ENCODE results near the gene ERC1.
"Not testable (repeated sequence)": the region's sequence is repeated elsewhere in the genome, so short reads cannot be mapped to it uniquely, and the experiment has no call there.

ERC1 gene

GRCh38 chr12:1083151-1083888 is 92.3 kb downstream of the ERC1 start:
- FAIRE-seq = peak; percentile 89

GRCh38 chr12:1083889-1084262 is 92.9 kb downstream of the ERC1 start:
- peak; percentile 97 for FAIRE-seq

- no peak for FAIRE-seq
Measured at GRCh38 chr12:1091350-1091749, 100.3 kb downstream of the ERC1 start.

- no peak for FAIRE-seq
Measured at GRCh38 chr12:1093166-1093751, 102.2 kb downstream of the ERC1 start.

- FAIRE-seq = no peak
Measured at GRCh38 chr12:1094714-1095113, 103.7 kb downstream of the ERC1 start.

- no peak for FAIRE-seq
Measured at GRCh38 chr12:1099158-1099557, 108.1 kb downstream of the ERC1 start.

- not testable (repeated sequence) for FAIRE-seq
Measured at GRCh38 chr12:1099618-1100017, 108.6 kb downstream of the ERC1 start.

- no peak for FAIRE-seq
Measured at GRCh38 chr12:1102115-1102514, 111.1 kb downstream of the ERC1 start.

GRCh38 chr12:1102791-1103450 is 111.9 kb downstream of the ERC1 start:
- FAIRE-seq = no peak

GRCh38 chr12:1103632-1104031 is 112.6 kb downstream of the ERC1 start:
- no peak for FAIRE-seq

GRCh38 chr12:1104088-1104800 is 113.2 kb downstream of the ERC1 start:
- FAIRE-seq = no peak

- FAIRE-seq = no peak
Measured at GRCh38 chr12:1107669-1108068, 116.6 kb downstream of the ERC1 start.

- FAIRE-seq = no peak
Measured at GRCh38 chr12:1108276-1108675, 117.3 kb downstream of the ERC1 start.

GRCh38 chr12:1115484-1116231 is 124.6 kb downstream of the ERC1 start:
- no peak for FAIRE-seq

GRCh38 chr12:1117371-1117770 is 126.3 kb downstream of the ERC1 start:
- no peak for FAIRE-seq

GRCh38 chr12:1117970-1118563 is 127.0 kb downstream of the ERC1 start:
- FAIRE-seq = peak; percentile 99

GRCh38 chr12:1122786-1123185 is 131.8 kb downstream of the ERC1 start:
- no peak for FAIRE-seq

- FAIRE-seq = no peak
Measured at GRCh38 chr12:1126091-1126490, 135.1 kb downstream of the ERC1 start.

GRCh38 chr12:1127021-1127420 is 136.0 kb downstream of the ERC1 start:
- no peak for FAIRE-seq

- no peak for FAIRE-seq
Measured at GRCh38 chr12:1130164-1130563, 139.1 kb downstream of the ERC1 start.

- peak; percentile 90 for FAIRE-seq
Measured at GRCh38 chr12:1130571-1130970, 139.5 kb downstream of the ERC1 start.

GRCh38 chr12:1131811-1132224 is 140.8 kb downstream of the ERC1 start:
- no peak for FAIRE-seq

All from islet of Langerhans (tissue), 1 donor.